Spleen (tissue), 7 donors: Measurements from ENCODE around the gene NUDCD2.
"Not testable (repeated sequence)": the region's sequence is repeated elsewhere in the genome, so short reads cannot be mapped to it uniquely, and the experiment has no call there.

ENCODE experiments used
- CTCF ChIP-seq, 11 experiments: fragments of 200-600 bp in 7 of 11; fragments of 450-650 bp in 4 of 11; sonication (generic) in 4 of 11; IDR thresholded peaks in 8 of 11; conservative IDR thresholded peaks in 3 of 11; 1 replicate in 7 of 11; 2 replicates in 4 of 11; pipeline versions ENCODE4 v1.4.0 to v1.8.0; 2016 to 2021; ENCODE audit warnings: antibody characterized with exemption in 11 of 11, inconsistent platforms in 4 of 11, mild to moderate bottlenecking in 1 of 11
- POLR2AphosphoS5 ChIP-seq, 3 donors: sonication (generic); formaldehyde crosslinking; IDR thresholded peaks; one replicate each; pipeline ENCODE4 v1.5.1; 2017; ENCODE audit warnings: antibody characterized with exemption in 3 of 3
- donor health status: DM: no; HTN: no; CAD: no; lungs with moderate emphysema.
- donor health status: DM: no; HTN: no; CAD: no.
- donor health status: DM: no; HTN: no; CAD: no.

- not testable (repeated sequence) for TF ChIP-seq CTCF (IDR thresholded peaks at IDR 0.05 in 8 of 11, conservative IDR thresholded peaks at IDR 0.05 in 3 of 11); POLR2AphosphoS5 (IDR thresholded peaks at IDR 0.05)
These were observed 63.0 kb downstream of the NUDCD2 start for GRCh38 chr5:163396818-163397340.
